Urinary bladder (tissue), 4 donors: ENCODE measurements around the gene NAPG. TPM values are rescaled to one million over a fixed set of nuclear protein-coding genes. Genes with fewer than 3 reads are reported as not detected.
"Not testable (repeated sequence)": the region's sequence is repeated elsewhere in the genome, so short reads cannot be mapped to it uniquely, and the experiment has no call there.

Experiments
- DNase-seq: peaks from one replicate; pipeline ENCODE4 v3.0.0-alpha.2; 2015; ENCODE audit errors: extremely low spot score
- H3K27ac ChIP-seq: one replicate; pipeline ENCODE4 v1.5.1; 2013; ENCODE audit warnings: low read depth, mild to moderate bottlenecking, moderate library complexity
- H3K36me3 ChIP-seq: one replicate; pipeline ENCODE4 v1.6.1; 2013; ENCODE audit warnings: mild to moderate bottlenecking, moderate library complexity; ENCODE audit not compliant: insufficient read depth
- H3K4me1 ChIP-seq: one replicate; pipeline ENCODE4 v1.6.1; 2013; ENCODE audit warnings: mild to moderate bottlenecking, moderate library complexity; ENCODE audit not compliant: insufficient read depth
- H3K4me3 ChIP-seq: one replicate; pipeline ENCODE4 v1.5.1; 2013; ENCODE audit warnings: low read depth, low read length
- WGBS: extraction: QIAGEN DNeasy Blood & Tissue Kit; methylation state at CpG from one replicate; pipeline ENCODE4 v1.1.7; 2013; 5-methylcytosine and 5-hydroxymethylcytosine counted together
- polyA plus RNA-seq: library from polyadenylated mRNA; stranded (reverse); fragments of 200-250 nt; gene quantifications from one replicate; pipeline ENCODE4 v1.2.3, GENCODE V29; 2013
- total RNA-seq: library from RNA; depleted of rRNA; stranded (reverse); fragments of >200 nt; gene quantifications from one replicate; pipeline ENCODE4 v1.2.3, GENCODE V29; 2014
- donor health status: healthy with polysubstance abuse.
- donor health status: healthy.

NAPG gene
- total and polyA plus RNA-seq, 2 donors, result 20.8 to 80.3 TPM

DNA sequence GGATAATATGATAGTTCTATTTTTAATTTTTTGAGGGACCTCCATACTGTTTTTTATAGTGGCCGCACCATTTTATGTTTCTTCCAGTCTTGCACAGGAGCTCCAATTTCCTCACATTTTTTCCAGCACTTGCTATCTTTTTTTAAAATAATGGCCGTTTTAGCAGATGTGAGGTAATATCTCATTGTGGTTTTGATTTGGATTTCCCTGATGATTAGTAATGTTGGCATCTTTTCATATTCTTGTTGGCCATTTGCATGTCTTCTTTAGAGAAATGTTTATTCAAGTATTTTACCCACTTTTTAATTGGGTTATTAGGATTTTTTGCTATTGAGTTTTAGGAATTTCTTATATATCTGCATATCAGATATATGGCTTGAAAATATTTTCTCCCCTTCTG lies 29.9 kb upstream of the NAPG start:
- H3K4me3 ChIP-seq, result no peak overlapping the region

GRCh38 chr18:10497206-10497749 lies 28.5 kb upstream of the NAPG start:
- Histone ChIP-seq H3K4me1 (no peaks in the 10 kb centered on the region), H3K4me3 (no peak overlapping the region), H3K36me3 (no peaks in the 10 kb centered on the region), H3K27ac (peak overlapping the region; percentile 23)
- DNase-seq, result no peak

More for the DNA sequence above, 29.9 kb upstream of the NAPG start:
- WGBS, result 83% methylated on average over 2 of the region's 2 CpGs
- no peaks in the 10 kb centered on the region for H3K4me1 ChIP-seq
- H3K36me3 ChIP-seq, result no peaks in the 10 kb centered on the region
- DNase-seq, result no peak
- no peak overlapping the region for H3K27ac ChIP-seq

GRCh38 chr18:10499230-10499629 lies 26.6 kb upstream of the NAPG start:
- H3K4me3 ChIP-seq, result no peak overlapping the region
- no peaks in the 10 kb centered on the region for H3K4me1 ChIP-seq
- no peaks in the 10 kb centered on the region for H3K36me3 ChIP-seq
- no peak overlapping the region for H3K27ac ChIP-seq
- WGBS, result 80% methylated on average over 6 of the region's 6 CpGs
- DNase-seq, result no peak

GRCh38 chr18:10500038-10500437 lies 25.8 kb upstream of the NAPG start:
- Histone ChIP-seq H3K4me3 (no peak overlapping the region), H3K27ac (no peak overlapping the region), H3K4me1 (no peaks in the 10 kb centered on the region), H3K36me3 (no peaks in the 10 kb centered on the region)
- WGBS, result 71% methylated on average over 2 of the region's 2 CpGs
- DNase-seq, result no peak

DNA sequence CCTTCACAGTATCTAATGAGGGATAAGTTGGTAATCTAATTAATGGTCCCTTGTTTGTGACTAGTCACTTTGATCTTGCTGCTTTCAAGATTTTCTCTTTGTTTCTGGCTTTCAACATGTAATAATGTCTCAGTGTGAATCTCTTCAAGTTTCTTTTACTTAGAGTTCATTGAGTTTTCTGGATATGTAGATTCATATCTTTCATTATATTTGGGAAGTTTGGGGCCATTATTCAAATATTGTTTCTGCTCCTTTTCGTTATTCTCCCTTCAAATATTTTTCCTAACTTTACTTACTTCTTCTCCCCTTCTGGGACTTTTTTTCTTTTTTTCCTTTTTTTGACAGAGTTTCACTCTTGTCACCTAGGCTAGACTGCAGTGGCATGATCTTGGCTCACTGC lies 21.1 kb upstream of the NAPG start:
- H3K4me3 ChIP-seq, result no peak overlapping the region
- H3K4me1 ChIP-seq, result no peaks in the 10 kb centered on the region
- WGBS, result 86% methylated on average over 1 of the region's 1 CpG
- no peak overlapping the region for H3K27ac ChIP-seq
- no peak for DNase-seq
- no peaks in the 10 kb centered on the region for H3K36me3 ChIP-seq

DNA sequence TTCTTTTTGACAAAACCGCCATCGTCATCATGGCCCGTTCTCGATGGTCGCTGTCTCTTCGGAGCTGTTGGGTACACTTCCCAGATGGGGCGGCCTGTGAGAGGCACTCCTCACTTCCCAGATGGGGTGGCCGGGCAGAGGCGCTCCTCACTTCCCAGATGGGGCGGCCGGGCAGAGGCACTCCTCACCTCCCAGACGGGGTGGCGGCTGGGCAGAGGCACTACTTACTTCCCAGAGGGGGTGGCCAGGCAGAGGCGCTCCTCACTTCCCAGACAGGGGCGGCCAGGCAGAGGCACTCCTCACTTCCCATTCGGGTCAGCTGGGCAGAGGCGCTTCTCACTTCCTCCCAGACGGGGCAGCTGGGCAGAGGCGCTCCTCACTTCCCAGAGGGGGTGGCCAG lies 19.9 kb upstream of the NAPG start:
- not testable (repeated sequence) for H3K4me1 ChIP-seq, H3K4me3 ChIP-seq, DNase-seq, H3K27ac ChIP-seq, H3K36me3 ChIP-seq
- WGBS, result 93% methylated on average over 19 of the region's 19 CpGs

DNA sequence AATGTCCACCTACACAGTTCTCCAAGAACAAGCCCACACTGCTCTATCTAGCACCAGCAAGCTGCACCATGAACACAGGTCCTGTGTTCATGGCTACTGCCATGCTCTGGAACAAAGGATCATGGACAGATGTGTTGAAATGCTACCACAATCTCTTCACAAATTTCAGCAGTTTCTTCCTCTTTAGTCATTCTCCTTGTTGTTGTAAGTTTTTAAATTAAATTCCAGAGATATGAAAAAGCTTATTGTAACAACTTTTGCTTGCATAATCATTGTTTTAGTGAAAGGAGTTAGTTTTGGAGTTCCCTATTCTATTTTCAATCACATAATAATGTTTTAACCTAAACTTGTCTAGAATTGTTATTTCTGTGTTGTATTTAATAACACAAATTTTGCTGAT lies 17.2 kb upstream of the NAPG start:
- H3K27ac ChIP-seq, result no peak overlapping the region
- H3K36me3 ChIP-seq, result no peaks in the 10 kb centered on the region
- no peaks in the 10 kb centered on the region for H3K4me1 ChIP-seq

DNA sequence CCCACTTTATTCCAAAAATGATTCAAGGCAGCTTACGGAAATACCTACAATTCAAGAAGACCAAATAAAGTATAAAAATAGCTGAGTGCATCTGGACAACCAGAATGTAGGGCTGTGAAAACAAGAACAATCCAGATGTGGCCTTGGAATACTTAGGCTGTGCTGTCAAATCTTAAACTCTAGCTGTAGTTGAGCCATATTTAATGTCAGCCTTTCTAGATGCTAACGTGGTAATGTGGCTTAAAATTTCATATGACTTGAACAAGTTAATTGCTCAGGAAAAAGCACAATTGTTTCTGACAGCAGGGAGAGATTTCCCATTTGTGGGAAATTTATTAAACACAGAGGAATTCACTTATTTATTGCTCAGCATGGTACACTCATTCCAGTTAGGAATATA lies 14.6 kb upstream of the NAPG start:
- Histone ChIP-seq H3K4me3 (no peak overlapping the region), H3K4me1 (no peaks in the 10 kb centered on the region), H3K36me3 (no peaks in the 10 kb centered on the region), H3K27ac (no peak overlapping the region)
- 62% methylated on average over 2 of the region's 2 CpGs for WGBS
- DNase-seq, result no peak

More for the DNA sequence above, 17.2 kb upstream of the NAPG start:
- H3K4me3 ChIP-seq, result no peak overlapping the region
- DNase-seq, result no peak

DNA sequence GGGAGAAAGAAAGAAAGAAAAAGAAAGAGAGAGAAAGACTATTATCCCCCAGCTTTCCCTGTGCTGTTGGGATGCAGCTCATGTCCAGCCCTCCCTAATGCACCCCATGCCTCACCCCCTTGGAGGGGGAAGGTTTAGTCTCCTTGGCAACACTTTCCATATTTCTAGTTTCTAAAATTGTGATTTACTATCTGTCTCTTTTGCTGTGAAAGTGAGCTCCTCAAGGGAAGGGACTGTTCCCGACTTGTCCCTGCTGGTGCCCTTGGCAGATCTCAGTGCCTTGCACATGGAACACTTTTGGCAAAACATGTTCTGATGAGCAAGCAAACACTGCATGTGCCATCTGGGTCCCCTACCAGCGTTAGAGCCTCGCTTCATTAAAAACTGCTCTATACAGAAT lies 11.7 kb upstream of the NAPG start:
- Histone ChIP-seq H3K4me1 (no peaks in the 10 kb centered on the region), H3K27ac (no peak overlapping the region), H3K36me3 (no peaks in the 10 kb centered on the region), H3K4me3 (no peak overlapping the region)
- WGBS, result 56% methylated on average over 3 of the region's 3 CpGs
- no peak for DNase-seq

DNA sequence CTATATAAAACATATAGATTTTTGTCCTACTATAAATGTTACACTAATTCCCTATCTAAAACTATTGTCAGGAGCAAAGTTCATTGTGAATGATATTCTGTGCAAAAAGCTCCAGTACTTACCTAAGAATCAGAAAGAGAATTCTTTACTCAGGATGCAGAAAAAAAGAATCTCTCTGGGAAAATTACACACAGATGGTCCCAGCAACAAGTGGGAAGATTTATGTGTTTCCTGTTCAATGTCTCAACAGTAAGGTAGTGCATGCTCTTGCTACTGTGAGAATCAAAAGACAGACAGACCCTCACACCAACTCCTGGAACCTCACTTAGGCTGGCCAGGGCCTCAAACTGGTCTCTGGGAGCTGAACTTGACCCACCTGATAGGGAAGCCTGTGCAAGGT lies 11.2 kb upstream of the NAPG start:
- Histone ChIP-seq H3K4me1 (no peaks in the 10 kb centered on the region), H3K4me3 (no peak overlapping the region), H3K27ac (no peak overlapping the region), H3K36me3 (no peaks in the 10 kb centered on the region)
- no peak for DNase-seq

DNA sequence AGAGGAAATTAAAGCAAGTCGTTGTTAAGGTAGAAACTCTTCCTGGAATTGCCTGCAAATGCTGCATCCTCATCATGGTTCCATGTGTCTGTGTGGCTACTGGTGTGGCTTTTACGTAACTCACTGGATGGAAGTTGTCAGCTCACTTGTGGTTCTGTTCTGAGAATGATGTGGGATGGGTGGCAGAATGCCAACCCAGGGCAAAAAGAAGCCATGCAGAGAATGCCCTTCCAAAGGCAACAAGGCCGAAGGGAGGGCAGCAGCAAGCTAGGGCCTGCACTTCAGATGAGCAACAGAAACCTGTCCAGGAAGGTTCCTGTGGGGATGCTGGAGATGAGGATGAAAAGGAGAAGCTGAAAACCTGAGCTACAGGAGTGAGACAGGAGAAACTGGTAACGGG lies 10.4 kb upstream of the NAPG start:
- no peaks in the 10 kb centered on the region for H3K4me1 ChIP-seq
- no peak overlapping the region for H3K27ac ChIP-seq
- no peaks in the 10 kb centered on the region for H3K36me3 ChIP-seq
- no peak overlapping the region for H3K4me3 ChIP-seq
- DNase-seq, result no peak
- 73% methylated on average over 4 of the region's 4 CpGs for WGBS

DNA sequence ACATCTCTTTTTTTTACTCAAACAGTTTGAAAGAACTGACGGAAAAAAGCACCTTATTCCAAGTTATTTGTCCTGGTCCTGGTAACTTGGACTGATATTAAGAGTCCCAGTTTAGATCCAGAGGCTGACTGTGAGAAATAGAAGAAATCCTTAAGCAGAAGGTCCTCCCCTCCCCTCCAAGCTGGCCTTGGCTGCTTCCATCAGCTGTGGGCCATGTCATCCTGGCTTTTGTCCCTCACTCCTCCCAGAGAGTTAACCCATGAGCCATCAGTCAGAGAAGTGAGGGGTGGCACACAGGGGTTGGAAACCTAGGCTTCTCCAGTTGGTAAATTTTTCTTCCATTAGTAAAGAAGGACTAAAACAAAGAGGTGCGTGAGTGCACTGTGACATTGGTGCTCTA lies 9.7 kb upstream of the NAPG start:
- WGBS, result 79% methylated on average over 2 of the region's 2 CpGs
- Histone ChIP-seq H3K4me1 (no peaks in the 10 kb centered on the region), H3K36me3 (no peaks in the 10 kb centered on the region), H3K4me3 (no peak overlapping the region), H3K27ac (no peak overlapping the region)
- DNase-seq, result no peak

GRCh38 chr18:10518595-10519255 lies 7.1 kb upstream of the NAPG start:
- 48% methylated on average over 12 of the region's 12 CpGs for WGBS
- no peak for DNase-seq

GRCh38 chr18:10519366-10519765 lies 6.5 kb upstream of the NAPG start:
- DNase-seq, result no peak
- H3K27ac ChIP-seq, result no peak overlapping the region
- no peak overlapping the region for H3K4me3 ChIP-seq
- WGBS, result 56% methylated on average over 2 of the region's 2 CpGs
- no peaks in the 10 kb centered on the region for H3K36me3 ChIP-seq
- no peaks in the 10 kb centered on the region for H3K4me1 ChIP-seq

More at GRCh38 chr18:10518595-10519255, 7.1 kb upstream of the NAPG start:
- Histone ChIP-seq H3K4me3 (no peak overlapping the region), H3K27ac (no peak overlapping the region), H3K36me3 (no peaks in the 10 kb centered on the region), H3K4me1 (no peaks in the 10 kb centered on the region)
